HCT116 (cell line): ENCODE results near the gene KRT81. TPM values are rescaled to one million over a fixed set of nuclear protein-coding genes. Genes with fewer than 3 reads are reported as not detected.

ENCODE experiments used
- ATAC-seq: fragments of 200-7000 bp; cut with Tn5 transposase; 2 replicates; pipeline ENCODE4 v1.9.1; 2020; ENCODE audit warnings: mild to moderate bottlenecking, moderate library complexity
- BruUV-seq: library from RNA; stranded (reverse); fragments of 400-500 nt; replicated peaks from 2 replicates; lab custom pipeline; 2021; lab: Mats Ljungman, UMichigan
- CTCF ChIA-PET: fragments of 300-600 bp; sonication (Branson Sonifier 250); formaldehyde crosslinking; loops from one replicate; lab custom pipeline; 2021; ENCODE audit warnings: antibody characterized with exemption; lab: Charles Lee
- POLR2A ChIA-PET: fragments of 300-600, 350-600 bp; sonication (Branson Sonifier 250); formaldehyde crosslinking; loops from one replicate; lab custom pipeline; 2021; ENCODE audit warnings: antibody characterized with exemption; lab: Charles Lee
- RAD21 ChIA-PET, 2 experiments: fragments of 300-600 bp; sonication (Branson Sonifier 250); formaldehyde crosslinking; loops; one replicate each; lab custom pipeline; 2023; ENCODE audit warnings: low total read pairs in 2 of 2; ENCODE audit not compliant: uncharacterized antibody in 2 of 2, unreplicated experiment in 2 of 2, low non-redundant PET in 1 of 2; lab: Charles Lee
- DNase-seq: peaks from one replicate; pipeline ENCODE4 v3.0.0-alpha.2; 2010; ENCODE audit warnings: low read depth, low spot score
- H2AFZ ChIP-seq: fragments of 200-600 bp; shearing (Covaris generic), sonication (generic); 2 replicates; pipeline ENCODE4 v1.6.1; 2017; ENCODE audit warnings: low read depth, mixed run types, mixed read lengths, antibody characterized with exemption, low read length; ENCODE audit not compliant: poor library complexity, severe bottlenecking
- H3K27ac ChIP-seq: 2 replicates; pipeline ENCODE4 v1.5.1; 2012; ENCODE audit warnings: low read depth, low read length
- H3K27me3 ChIP-seq: fragments of 200-600 bp; sonication (generic); 2 replicates; pipeline ENCODE4 v1.6.1; 2016; ENCODE audit warnings: mixed run types, low read length, mixed read lengths; ENCODE audit not compliant: insufficient read depth
- H3K36me3 ChIP-seq, 2 experiments: fragments of 200-500 bp in 1 of 2; fragments of 200-600 bp in 1 of 2; sonication (Bioruptor generic) in 1 of 2; sonication (generic) in 1 of 2; 2 replicates each; pipeline versions ENCODE4 v1.5.1 to v1.6.1; 2014 to 2016; ENCODE audit warnings: low read length in 2 of 2, inconsistent platforms in 1 of 2, mixed read lengths in 1 of 2, mixed run types in 1 of 2; ENCODE audit not compliant: insufficient read depth in 2 of 2, control insufficient read depth in 1 of 2
- H3K4me1 ChIP-seq, 2 experiments: fragments of 200-600 bp in 1 of 2; sonication (generic) in 1 of 2; 2 replicates each; pipeline versions ENCODE4 v1.5.1 to v1.6.1; 2012 to 2017; ENCODE audit warnings: low read length in 2 of 2, inconsistent platforms in 1 of 2, mild to moderate bottlenecking in 1 of 2, mixed read lengths in 1 of 2, mixed run types in 1 of 2, moderate library complexity in 1 of 2; ENCODE audit not compliant: insufficient read depth in 2 of 2, control insufficient read depth in 1 of 2
- H3K4me2 ChIP-seq: fragments of 200-600 bp; sonication (generic); 2 replicates; pipeline ENCODE4 v1.6.1; 2017; ENCODE audit warnings: mixed run types, low read length, mixed read lengths
- H3K4me3 ChIP-seq, 2 experiments: fragments of 200-600 bp in 1 of 2; sonication (generic) in 1 of 2; replicated peaks in 1 of 2; 2 replicates each; pipeline ENCODE4 v1.5.1; 2011 to 2016; ENCODE audit warnings: low read length in 2 of 2, control low read depth in 1 of 2, low read depth in 1 of 2, mild to moderate bottlenecking in 1 of 2, mixed read lengths in 1 of 2, mixed run types in 1 of 2
- H3K79me2 ChIP-seq: fragments of 200-600 bp; sonication (generic); 2 replicates; pipeline ENCODE4 v1.6.1; 2017; ENCODE audit warnings: mild to moderate bottlenecking, mixed run types, low read length, moderate library complexity, mixed read lengths; ENCODE audit not compliant: insufficient read depth
- H3K9ac ChIP-seq: fragments of 200-600 bp; sonication (generic); 2 replicates; pipeline ENCODE4 v1.6.1; 2016; ENCODE audit warnings: low read length, mixed read lengths
- H3K9me2 ChIP-seq: fragments of 200-600 bp; sonication (generic), shearing (Covaris generic); 2 replicates; pipeline ENCODE4 v1.6.1; 2017; ENCODE audit warnings: mixed run types, mild to moderate bottlenecking, moderate library complexity; ENCODE audit not compliant: insufficient read depth
- H3K9me3 ChIP-seq, 2 experiments: fragments of 200-500 bp in 1 of 2; fragments of 200-600 bp in 1 of 2; sonication (Bioruptor generic) in 1 of 2; sonication (generic) in 1 of 2; 2 replicates each; pipeline ENCODE4 v1.6.1; 2014 to 2017; ENCODE audit warnings: low read length in 2 of 2, mixed read lengths in 2 of 2, inconsistent platforms in 1 of 2, low read depth in 1 of 2, mild to moderate bottlenecking in 1 of 2, mixed run types in 1 of 2, moderate library complexity in 1 of 2; ENCODE audit not compliant: control insufficient read depth in 1 of 2, insufficient read depth in 1 of 2
- H4K20me1 ChIP-seq: fragments of 200-600 bp; sonication (generic), shearing (Covaris generic); 2 replicates; pipeline ENCODE4 v1.6.1; 2017; ENCODE audit warnings: mixed run types, mild to moderate bottlenecking, moderate library complexity; ENCODE audit not compliant: insufficient read depth
- ATF3 ChIP-seq: IDR thresholded peaks from 2 replicates; pipeline ENCODE4 v1.6.1; 2012
- EGR1 ChIP-seq: IDR thresholded peaks from 2 replicates; pipeline ENCODE4 v1.6.1; 2012; ENCODE audit warnings: low read depth
- EZH2 ChIP-seq: fragments of 200-600 bp; sonication (generic); IDR thresholded peaks from 2 replicates; pipeline ENCODE4 v1.6.1; 2017; ENCODE audit warnings: antibody characterized with exemption, mixed run types
- EZH2phosphoT487 ChIP-seq: fragments of 200-600 bp; IDR thresholded peaks from 2 replicates; pipeline ENCODE4 v1.6.1; 2018; ENCODE audit warnings: antibody characterized with exemption, borderline replicate concordance
- MAX ChIP-seq: IDR thresholded peaks from 2 replicates; pipeline ENCODE4 v1.6.1; 2012
- POLR2A ChIP-seq: IDR thresholded peaks from 2 replicates; pipeline ENCODE4 v1.7.0; 2011; ENCODE audit warnings: borderline replicate concordance; ENCODE audit not compliant: insufficient read depth, insufficient read length; ENCODE audit errors: extremely low read depth
- SIN3A ChIP-seq: IDR thresholded peaks from 2 replicates; pipeline ENCODE4 v1.6.1; 2012; ENCODE audit warnings: low read depth
- SP1 ChIP-seq: IDR thresholded peaks from 2 replicates; pipeline ENCODE4 v1.6.1; 2012; ENCODE audit warnings: low read depth
- SRF ChIP-seq: IDR thresholded peaks from 2 replicates; pipeline ENCODE4 v1.6.1; 2012; ENCODE audit warnings: low read depth
- TCF7L2 ChIP-seq: IDR thresholded peaks from 2 replicates; pipeline ENCODE4 v1.7.0; 2011; ENCODE audit warnings: borderline replicate concordance, inconsistent platforms; ENCODE audit not compliant: insufficient read depth, insufficient read length; ENCODE audit errors: extremely low read depth
- YY1 ChIP-seq: IDR thresholded peaks from 2 replicates; pipeline ENCODE4 v1.6.1; 2011; ENCODE audit warnings: low read length, low read depth, moderate library complexity, mild to moderate bottlenecking; ENCODE audit not compliant: insufficient replicate concordance; ENCODE audit errors: extremely low read depth
- ZBTB33 ChIP-seq: IDR thresholded peaks from 2 replicates; pipeline ENCODE4 v1.6.1; 2011; ENCODE audit warnings: mild to moderate bottlenecking, low read length, moderate library complexity; ENCODE audit not compliant: insufficient replicate concordance; ENCODE audit errors: extremely low read depth
- intact Hi-C: fragments of 100-400 bp; cut with micrococcal nuclease; formaldehyde crosslinking; loops from 2 replicates; pipeline ENCODE4 v1.10.0; 2022
- total RNA-seq: library from RNA; stranded (reverse); gene quantifications from one replicate; pipeline ENCODE4 v1.2.1, GENCODE V29; 2021; ENCODE audit not compliant: unreplicated experiment

The KRT81 gene
- total RNA-seq, 1 experiment from 2014 or later: 0.84 TPM

GRCh38 chr12:52285851-52286530 lies 5.3 kb downstream of the KRT81 start:
- Histone ChIP-seq H2AFZ (no peak overlapping the region), H3K9ac (0 out of 2 replicates have a peak overlapping the region, but pooled peaks have one; percentile 25), H3K9me2 (no peaks in the 10 kb centered on the region), H3K4me3 (no peak overlapping the region), H3K9me3 (no peaks in the 10 kb centered on the region), H4K20me1 (no peaks in the 10 kb centered on the region), H3K4me1 (peaks cover 33 to 60% of the 10 kb centered on the region in 2 experiments)
- no TSS peak for BruUV-seq
- DNase-seq (no peak), ATAC-seq (no peak)
- no peak for TF ChIP-seq TCF7L2
- TF ChIP-seq SP1: no peak
- no peak for TF ChIP-seq POLR2A
- no peak for TF ChIP-seq YY1
- TF ChIP-seq EZH2phosphoT487: no peak
- TF ChIP-seq, all 23 proteins: peak for 0
- CTCF ChIA-PET: interaction anchor here (1.0 to 1.3 kb wide), 4 partner anchors 10 to 594 kb away, joined by 3 to 5 read pairs (median 3); no protein-coding TSS in a partner anchor
- H3K27me3 ChIP-seq: no peaks in the 10 kb centered on the region
- RAD21 ChIA-PET: interaction anchor here in 1 of 2 experiments (0.7 kb wide), 1 partner anchor 83 kb away, joined by 3 read pairs; no protein-coding TSS in a partner anchor
- H3K27ac ChIP-seq: no peak overlapping the region
- no peaks in the 10 kb centered on the region for H3K36me3 ChIP-seq
- intact Hi-C loops: no loop called here
- peak overlapping the region; percentile 27 for H3K4me2 ChIP-seq
- POLR2A ChIA-PET: interaction anchor here (0.6 to 1.2 kb wide), 2 partner anchors 21 to 602 kb away, joined by 3 read pairs; no protein-coding TSS in a partner anchor
- H3K79me2 ChIP-seq: no peaks in the 10 kb centered on the region

GRCh38 chr12:52285172-52285745 lies 6.1 kb downstream of the KRT81 start:
- CTCF ChIA-PET: interaction anchor here (1.0 to 1.4 kb wide), 4 partner anchors 21 to 594 kb away, joined by 3 to 7 read pairs (median 4); no protein-coding TSS in a partner anchor
- Histone ChIP-seq H3K9me3 (no peaks in the 10 kb centered on the region), H3K4me3 (no peak overlapping the region), H3K4me1 (peaks cover 38 to 68% of the 10 kb centered on the region in 2 experiments), H4K20me1 (no peaks in the 10 kb centered on the region), H3K27ac (no peak overlapping the region), H3K4me2 (peak overlapping the region; percentile 27), H2AFZ (no peak overlapping the region), H3K27me3 (no peaks in the 10 kb centered on the region), H3K36me3 (no peaks in the 10 kb centered on the region), H3K9me2 (no peaks in the 10 kb centered on the region), H3K79me2 (no peaks in the 10 kb centered on the region), H3K9ac (0 out of 2 replicates have a peak overlapping the region, but pooled peaks have one; percentile 25)
- POLR2A ChIA-PET: interaction anchor here (1.2 to 1.9 kb wide), 2 partner anchors 23 to 138 kb away, joined by 4 to 5 read pairs; no protein-coding TSS in a partner anchor
- no TSS peak for BruUV-seq
- ATAC-seq (no peak), DNase-seq (no peak)
- RAD21 ChIA-PET: no interaction called here
- intact Hi-C loops: no loop called here
- TF ChIP-seq EZH2 (no peak), MAX (no peak), ZBTB33 (no peak), EGR1 (no peak), SRF (no peak), ATF3 (no peak), SIN3A (no peak)
